Trophoblast cell (in vitro differentiated cells and primary cell): Measurements from ENCODE around the gene ZC3H8.
"Not testable (repeated sequence)": the region's sequence is repeated elsewhere in the genome, so short reads cannot be mapped to it uniquely, and the experiment has no call there.

Source experiments
- DNase-seq, 2 donors: peaks; one replicate each; pipeline ENCODE4 v3.0.0-alpha.2; 2016
- H2AFZ ChIP-seq: 2 replicates; pipeline ENCODE4 v1.6.1; 2013; ENCODE audit warnings: low read length, moderate library complexity, mild to moderate bottlenecking; ENCODE audit not compliant: insufficient read depth, poor library complexity
- H2AK5ac ChIP-seq: 2 replicates; pipeline ENCODE4 v1.6.1; 2013; ENCODE audit warnings: mild to moderate bottlenecking, low read length
- H2BK120ac ChIP-seq: 2 replicates; pipeline ENCODE4 v1.6.1; 2013; ENCODE audit warnings: low read length, mild to moderate bottlenecking, moderate library complexity; ENCODE audit not compliant: insufficient read depth, poor library complexity
- H2BK12ac ChIP-seq: 2 replicates; pipeline ENCODE4 v1.6.1; 2013; ENCODE audit warnings: mild to moderate bottlenecking, low read length, moderate library complexity
- H2BK5ac ChIP-seq: 2 replicates; pipeline ENCODE4 v1.6.1; 2013; ENCODE audit warnings: low read length, low read depth, moderate library complexity, mild to moderate bottlenecking; ENCODE audit not compliant: poor library complexity
- H3K14ac ChIP-seq: 2 replicates; pipeline ENCODE4 v1.6.1; 2013; ENCODE audit warnings: mild to moderate bottlenecking, low read length
- H3K18ac ChIP-seq: 2 replicates; pipeline ENCODE4 v1.6.1; 2013; ENCODE audit warnings: mild to moderate bottlenecking, low read length
- H3K23ac ChIP-seq: 2 replicates; pipeline ENCODE4 v1.6.1; 2013; ENCODE audit warnings: low read length
- H3K27ac ChIP-seq: 2 replicates; pipeline ENCODE4 v1.5.1; 2013; ENCODE audit warnings: low read depth, mild to moderate bottlenecking, inconsistent platforms, low read length, moderate library complexity
- H3K27me3 ChIP-seq: 2 replicates; pipeline ENCODE4 v1.6.1; 2013; ENCODE audit warnings: inconsistent platforms, mild to moderate bottlenecking, low read length, moderate library complexity; ENCODE audit not compliant: insufficient read depth
- H3K36me3 ChIP-seq, 2 experiments: 1 replicate in 1 of 2; 2 replicates in 1 of 2; pipeline ENCODE4 v1.6.1; 2013; ENCODE audit warnings: low read length in 2 of 2, mild to moderate bottlenecking in 2 of 2, moderate library complexity in 1 of 2; ENCODE audit not compliant: insufficient read depth in 2 of 2, control insufficient read depth in 1 of 2
- H3K4ac ChIP-seq: 2 replicates; pipeline ENCODE4 v1.6.1; 2013; ENCODE audit warnings: low read depth, mild to moderate bottlenecking, low read length, moderate library complexity
- H3K4me1 ChIP-seq, 2 experiments: 1 replicate in 1 of 2; 2 replicates in 1 of 2; pipeline ENCODE4 v1.6.1; 2013; ENCODE audit warnings: low read length in 2 of 2, mild to moderate bottlenecking in 2 of 2, moderate library complexity in 1 of 2; ENCODE audit not compliant: insufficient read depth in 2 of 2, control insufficient read depth in 1 of 2
- H3K4me2 ChIP-seq: 2 replicates; pipeline ENCODE4 v1.6.1; 2013; ENCODE audit warnings: inconsistent platforms, mild to moderate bottlenecking, low read length, moderate library complexity
- H3K4me3 ChIP-seq: 2 replicates; pipeline ENCODE4 v1.5.1; 2013; ENCODE audit warnings: mild to moderate bottlenecking, low read depth, low read length, inconsistent platforms
- H3K79me1 ChIP-seq: one replicate; pipeline ENCODE4 v1.6.1; 2013; ENCODE audit warnings: low read length
- H3K79me2 ChIP-seq: 2 replicates; pipeline ENCODE4 v1.6.1; 2013; ENCODE audit warnings: low read length, mild to moderate bottlenecking; ENCODE audit not compliant: control insufficient read depth, insufficient read depth, poor library complexity
- H3K9ac ChIP-seq: 2 replicates; pipeline ENCODE4 v1.6.1; 2013; ENCODE audit warnings: mild to moderate bottlenecking, low read length
- H3K9me3 ChIP-seq: 2 replicates; pipeline ENCODE4 v1.6.1; 2013; ENCODE audit warnings: low read depth, mild to moderate bottlenecking, control low read depth, inconsistent platforms, low read length; ENCODE audit not compliant: insufficient read depth
- H4K12ac ChIP-seq: 2 replicates; pipeline ENCODE4 v1.6.1; 2013; ENCODE audit warnings: low read depth, mild to moderate bottlenecking, low read length, moderate library complexity
- H4K8ac ChIP-seq: 2 replicates; pipeline ENCODE4 v1.6.1; 2013; ENCODE audit warnings: low read depth, mild to moderate bottlenecking, low read length, moderate library complexity
- H4K91ac ChIP-seq: one replicate; pipeline ENCODE4 v1.6.1; 2013; ENCODE audit warnings: low read depth, mild to moderate bottlenecking, low read length, moderate library complexity
- WGBS: extraction: QIAGEN DNeasy Blood & Tissue Kit; methylation state at CpG from one replicate; pipeline ENCODE4 v1.1.7; 2013; ENCODE audit warnings: missing lambda C conversion rate; ENCODE audit not compliant: insufficient read length, insufficient coverage; ENCODE audit errors: extremely low coverage; 5-methylcytosine and 5-hydroxymethylcytosine counted together

Gene ZC3H8

DNA sequence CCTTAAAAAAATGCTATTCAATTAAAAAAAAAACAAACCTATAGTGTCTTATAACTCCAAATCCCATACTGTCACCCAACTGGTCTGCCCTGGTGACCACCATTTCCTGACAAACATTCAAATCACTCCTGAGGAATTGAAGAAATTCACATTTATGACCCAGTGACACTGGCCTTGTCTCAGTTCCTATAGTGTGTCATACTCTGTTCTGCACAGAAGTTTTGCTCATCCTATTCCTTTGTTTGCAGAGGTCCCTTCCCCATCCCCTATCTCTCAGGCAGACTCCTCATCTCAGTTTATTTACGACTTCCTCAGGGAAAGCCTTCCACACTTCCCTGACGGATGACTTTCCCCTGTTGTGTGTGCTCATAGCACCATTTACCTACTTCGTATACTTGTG is 35.2 kb upstream of the ZC3H8 start:
- H2BK120ac ChIP-seq: no peak overlapping the region
- no peaks in the 10 kb centered on the region for H3K36me3 ChIP-seq
- H3K4me2 ChIP-seq: no peak overlapping the region
- H3K14ac ChIP-seq: no peak overlapping the region
- no peaks in the 10 kb centered on the region for H3K4me1 ChIP-seq
- H2AK5ac ChIP-seq: no peak overlapping the region
- no peaks in the 10 kb centered on the region for H3K79me2 ChIP-seq
- no peak for DNase-seq
- no peak overlapping the region for H3K9ac ChIP-seq
- WGBS: no CpG with 5 or more reads among the region's 3 CpGs
- H3K4ac ChIP-seq: no peak overlapping the region
- no peak overlapping the region for H3K27ac ChIP-seq
- no peak overlapping the region for H2BK12ac ChIP-seq
- no peak overlapping the region for H4K8ac ChIP-seq
- no peaks in the 10 kb centered on the region for H3K79me1 ChIP-seq
- H4K12ac ChIP-seq: no peak overlapping the region
- H4K91ac ChIP-seq: no peak overlapping the region
- H3K23ac ChIP-seq: no peak overlapping the region
- H3K4me3 ChIP-seq: no peak overlapping the region
- no peak overlapping the region for H2BK5ac ChIP-seq
- no peaks in the 10 kb centered on the region for H3K27me3 ChIP-seq
- H3K18ac ChIP-seq: no peak overlapping the region
- H3K9me3 ChIP-seq: no peaks in the 10 kb centered on the region
- no peak overlapping the region for H2AFZ ChIP-seq

- not testable (repeated sequence) for H3K9ac ChIP-seq, H3K79me2 ChIP-seq, H3K14ac ChIP-seq, H4K8ac ChIP-seq, H3K79me1 ChIP-seq, H2AFZ ChIP-seq, H3K4ac ChIP-seq, H2BK120ac ChIP-seq, H3K4me3 ChIP-seq, H3K27ac ChIP-seq, H2BK5ac ChIP-seq, H3K23ac ChIP-seq, H2BK12ac ChIP-seq, H3K36me3 ChIP-seq, H4K12ac ChIP-seq, H3K18ac ChIP-seq, H3K9me3 ChIP-seq, H3K4me2 ChIP-seq, H3K4me1 ChIP-seq, DNase-seq, H2AK5ac ChIP-seq, H4K91ac ChIP-seq, H3K27me3 ChIP-seq
- no CpG with 5 or more reads among the region's 2 CpGs for WGBS
Observed at GRCh38 chr2:112283535-112283934, 28.7 kb upstream of the ZC3H8 start.

DNA sequence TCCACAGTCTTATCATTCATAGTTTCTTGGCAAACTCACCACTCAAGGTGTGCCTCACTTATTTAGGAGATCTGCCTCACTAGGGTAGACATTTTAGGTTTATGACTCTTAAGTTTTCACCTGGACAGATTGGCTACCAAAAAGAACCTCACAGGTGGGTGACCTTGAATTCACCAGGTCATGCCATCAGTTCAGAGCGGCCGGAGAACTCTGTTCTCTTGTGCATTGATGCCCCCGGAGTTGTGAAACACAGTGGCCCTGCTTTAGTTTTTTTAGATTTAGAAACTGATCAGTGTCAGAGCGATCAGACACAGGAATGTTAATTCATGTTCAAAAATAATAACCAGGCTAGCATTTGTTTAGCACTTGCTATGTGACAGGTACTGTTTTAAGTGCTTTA is 27.2 kb upstream of the ZC3H8 start:
- H3K4me3 ChIP-seq, H3K9me3 ChIP-seq, H3K27ac ChIP-seq, H2AFZ ChIP-seq, H3K36me3 ChIP-seq, H3K18ac ChIP-seq, H3K4me1 ChIP-seq, H2BK5ac ChIP-seq, H2BK120ac ChIP-seq, H3K79me1 ChIP-seq, H4K12ac ChIP-seq, H4K8ac ChIP-seq, H2AK5ac ChIP-seq, H3K27me3 ChIP-seq, DNase-seq, H3K14ac ChIP-seq, H4K91ac ChIP-seq, H2BK12ac ChIP-seq, H3K4ac ChIP-seq, H3K4me2 ChIP-seq, H3K9ac ChIP-seq, H3K23ac ChIP-seq, H3K79me2 ChIP-seq: not testable (repeated sequence)
- WGBS: no CpG with 5 or more reads among the region's 4 CpGs

GRCh38 chr2:112277596-112278220 is 22.9 kb upstream of the ZC3H8 start:
- whole genome bisulfite sequencing: no CpG with 5 or more reads among the region's 5 CpGs

More at GRCh38 chr2:112277596-112278220, 22.9 kb upstream of the ZC3H8 start:
- H3K9ac ChIP-seq: no peak overlapping the region
- H4K8ac ChIP-seq: no peak overlapping the region
- no peaks in the 10 kb centered on the region for H3K36me3 ChIP-seq
- no peaks in the 10 kb centered on the region for H3K27me3 ChIP-seq
- no peak overlapping the region for H4K12ac ChIP-seq
- H3K4me1 ChIP-seq: no peaks in the 10 kb centered on the region
- no peaks in the 10 kb centered on the region for H3K9me3 ChIP-seq
- no peak overlapping the region for H3K4me3 ChIP-seq
- no peak overlapping the region for H2BK12ac ChIP-seq
- H2BK120ac ChIP-seq: no peak overlapping the region
- H2BK5ac ChIP-seq: no peak overlapping the region
- no peak for DNase-seq
- H3K79me2 ChIP-seq: peaks cover 4% of the 10 kb centered on the region
- H2AFZ ChIP-seq: no peak overlapping the region
- H3K27ac ChIP-seq: no peak overlapping the region
- no peak overlapping the region for H3K18ac ChIP-seq
- no peak overlapping the region for H4K91ac ChIP-seq
- H3K14ac ChIP-seq: no peak overlapping the region
- H3K4ac ChIP-seq: no peak overlapping the region
- no peak overlapping the region for H3K4me2 ChIP-seq
- H2AK5ac ChIP-seq: no peak overlapping the region
- H3K23ac ChIP-seq: no peak overlapping the region
- H3K79me1 ChIP-seq: peaks cover 8% of the 10 kb centered on the region
